Activated CD4-positive, alpha-beta T cell treated with anti-CD3 and anti-CD28 coated beads for 48 hours (primary cell): Measurements from ENCODE around the gene BICRA.
A peak's percentile ranks its signal among the peaks of the same experiment; 100 is the strongest.

Source experiments
- DNase-seq: peaks from one replicate; pipeline ENCODE4 v3.0.0-alpha.2; 2020

BICRA gene

GRCh38 chr19:47601180-47601904 is 7.6 kb upstream of the BICRA start:
- peak; percentile 17 for DNase-seq

- no peak for DNase-seq
Observed at GRCh38 chr19:47603706-47604565, 5.0 kb upstream of the BICRA start.

DNA sequence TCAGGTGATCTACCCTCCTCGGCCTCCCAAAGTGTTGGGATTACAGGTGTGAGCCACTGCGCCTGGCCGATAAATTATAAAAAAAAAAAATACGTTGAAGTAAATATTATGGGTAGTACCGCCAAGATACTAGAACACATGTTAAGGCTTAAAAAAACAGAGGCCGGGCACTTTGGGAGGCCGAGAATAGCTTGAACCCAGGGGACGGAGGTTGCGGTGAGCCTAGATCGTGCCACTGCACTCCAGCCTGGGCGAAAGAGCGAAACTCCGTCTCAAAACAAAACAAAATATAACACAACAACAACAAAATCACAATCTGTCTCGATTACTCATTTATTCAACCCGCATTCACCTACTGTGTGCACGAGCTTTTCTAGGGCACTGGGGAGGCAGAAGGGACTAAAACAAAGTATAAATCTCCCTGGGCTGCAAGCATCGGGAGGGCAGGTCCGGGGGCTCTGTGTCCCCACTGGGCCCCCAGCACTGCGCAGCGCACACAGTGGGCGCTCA is 1.3 kb upstream of the BICRA start:
- DNase-seq = no peak

DNA sequence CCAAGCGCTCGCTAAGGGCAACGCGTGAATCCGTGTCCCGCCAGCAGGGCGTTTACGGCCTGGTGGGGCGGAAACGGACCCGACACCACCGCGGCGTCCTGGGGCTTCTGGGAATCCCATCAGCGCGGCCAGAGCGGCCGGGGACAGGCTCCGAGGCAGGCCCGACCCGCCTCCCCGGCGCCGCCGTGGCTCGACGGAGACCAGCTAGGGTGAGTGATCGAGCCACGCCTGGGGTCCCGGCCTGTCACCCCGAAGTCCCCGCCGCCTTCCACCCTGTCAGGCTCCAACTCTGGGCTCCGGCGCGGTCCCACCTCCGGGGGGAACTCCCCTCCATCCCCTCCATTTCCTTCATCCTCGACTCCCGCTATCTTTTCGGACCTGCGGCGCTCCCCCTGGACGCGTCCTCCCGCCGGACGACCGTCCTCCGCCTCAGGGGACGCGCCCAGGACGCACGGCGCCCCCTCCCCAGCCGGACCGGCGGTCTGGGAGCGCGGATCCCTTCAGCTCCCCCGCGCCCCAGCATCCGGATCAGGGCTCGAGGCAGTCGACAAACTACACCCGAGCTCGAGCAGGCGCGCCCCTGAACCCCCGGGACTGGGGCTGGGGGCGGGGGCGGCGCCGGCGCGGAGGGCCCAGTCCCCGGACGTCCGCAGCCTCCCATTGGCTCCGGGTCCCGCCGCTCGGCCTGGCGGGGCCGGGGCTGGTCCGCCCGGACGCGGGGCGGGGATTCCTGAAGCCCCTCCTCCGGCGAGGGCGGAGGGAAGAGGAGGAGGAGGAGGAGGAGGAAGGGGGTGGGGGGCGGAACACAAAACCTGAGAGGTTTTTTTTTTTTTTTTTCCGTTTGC is 638 bp upstream of the BICRA start:
- DNase-seq = peak; percentile 96

- DNase-seq = peak; percentile 62
Observed at GRCh38 chr19:47609906-47610894, 1.3 kb downstream of the BICRA start.

- DNase-seq = no peak
Observed at GRCh38 chr19:47610902-47611301, 2.0 kb downstream of the BICRA start.

- no peak for DNase-seq
Observed at GRCh38 chr19:47613165-47614020, 4.5 kb downstream of the BICRA start.

GRCh38 chr19:47614021-47614295 is 5.0 kb downstream of the BICRA start:
- DNase-seq = no peak

- no peak for DNase-seq
Observed at GRCh38 chr19:47614559-47614958, 5.6 kb downstream of the BICRA start.

DNA sequence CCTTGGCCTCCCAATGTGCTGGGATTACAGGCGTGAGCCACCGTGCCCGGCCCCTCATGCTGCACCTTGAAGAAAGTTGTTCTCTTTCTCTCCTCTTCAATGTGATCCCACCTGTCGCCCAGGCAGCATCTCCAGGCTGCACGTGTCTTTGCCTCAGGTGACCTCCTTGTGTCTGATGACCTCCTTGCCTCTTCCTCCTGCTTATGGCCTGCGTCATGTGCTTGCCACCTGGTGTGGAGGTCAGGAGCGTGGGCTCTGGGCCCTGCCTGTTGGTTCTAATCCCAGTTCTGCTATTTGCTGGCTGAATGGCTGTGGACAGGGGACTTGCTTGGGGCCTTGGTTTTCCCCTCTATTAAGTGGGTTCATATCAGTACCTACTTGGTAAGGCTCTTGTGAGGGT is 6.3 kb downstream of the BICRA start:
- no peak for DNase-seq

GRCh38 chr19:47615714-47616113 is 6.8 kb downstream of the BICRA start:
- no peak for DNase-seq

- DNase-seq = no peak
Observed at GRCh38 chr19:47618771-47619170, 9.8 kb downstream of the BICRA start.

DNA sequence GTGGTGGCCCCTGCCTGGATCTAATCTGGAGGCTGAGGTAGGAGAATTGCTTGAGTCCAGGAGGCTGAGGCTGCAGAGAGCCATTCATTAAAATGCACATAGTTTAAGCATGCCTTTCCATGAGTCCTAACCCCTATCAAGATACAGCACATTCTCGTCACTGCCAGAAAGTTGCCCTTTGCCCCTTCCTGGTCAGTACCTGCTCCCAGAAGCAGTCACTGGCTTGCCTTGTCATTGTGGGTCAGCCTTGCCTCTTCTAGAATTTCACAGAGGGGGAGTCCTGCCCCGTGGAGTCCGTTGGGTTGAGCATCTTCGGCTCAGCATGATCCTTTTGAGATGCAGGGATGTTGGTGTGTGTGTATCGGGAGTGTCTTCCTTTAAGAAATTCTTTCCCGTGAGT is 10.8 kb downstream of the BICRA start:
- DNase-seq = no peak

DNA sequence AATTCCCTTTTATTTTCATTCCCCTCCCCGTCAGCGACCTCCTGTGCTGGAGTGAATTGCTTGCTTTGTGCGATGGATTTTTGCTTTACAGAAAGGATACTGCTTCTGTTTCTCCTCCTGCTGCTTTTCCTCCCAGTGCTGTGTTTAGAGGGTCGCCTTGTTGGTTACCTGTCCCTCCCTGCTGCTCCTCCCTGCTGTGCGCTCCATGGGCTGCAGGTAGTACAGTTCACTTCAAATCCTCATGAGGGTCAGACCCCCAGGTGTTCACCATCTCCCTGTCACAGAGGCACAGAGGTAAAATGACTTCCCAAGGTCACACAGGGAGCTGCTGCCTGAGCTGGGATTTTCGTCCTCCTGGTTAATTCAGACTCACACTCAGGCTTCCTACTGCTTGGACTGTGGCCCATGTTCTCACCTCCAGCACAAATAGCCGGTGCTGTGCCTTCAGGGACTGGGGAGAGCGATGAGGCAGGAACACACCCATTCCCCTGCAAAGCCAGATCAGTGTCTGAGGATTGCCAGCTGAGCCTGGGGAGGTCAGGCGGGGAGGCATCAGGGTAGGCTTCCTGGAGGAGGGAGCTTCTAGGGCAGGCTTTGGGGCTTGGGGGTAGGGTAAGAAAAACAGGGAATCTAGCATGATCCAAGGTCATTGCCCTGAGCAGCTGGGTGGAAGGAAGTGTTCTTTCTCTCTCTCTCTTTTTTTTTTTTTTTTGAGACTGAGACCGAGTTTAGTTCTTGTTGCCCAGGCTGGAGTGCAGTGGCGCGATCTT is 14.4 kb downstream of the BICRA start:
- no peak for DNase-seq

- DNase-seq = no peak
Observed at GRCh38 chr19:47623921-47624391, 15.0 kb downstream of the BICRA start.

DNA sequence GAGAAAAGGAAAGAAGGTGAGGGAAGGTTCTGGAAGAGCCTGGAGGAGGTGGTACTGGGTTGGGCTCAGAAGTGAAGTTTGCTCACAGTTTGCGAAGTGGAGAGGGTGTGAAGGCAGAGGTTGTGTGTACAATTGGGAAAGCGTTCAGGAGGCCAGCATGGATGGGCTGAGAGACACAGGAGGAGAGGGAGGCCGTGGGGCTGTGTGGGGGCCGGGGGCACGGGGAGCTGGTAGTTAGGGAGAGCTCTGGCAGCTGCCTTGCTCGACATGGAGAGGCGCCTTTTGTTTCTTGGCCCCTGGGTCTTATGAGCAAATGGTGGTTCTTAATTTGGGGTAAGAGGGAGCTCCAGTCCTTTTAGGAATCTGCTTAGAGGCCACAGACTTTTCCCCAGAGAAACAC is 16.7 kb downstream of the BICRA start:
- DNase-seq = no peak

DNA sequence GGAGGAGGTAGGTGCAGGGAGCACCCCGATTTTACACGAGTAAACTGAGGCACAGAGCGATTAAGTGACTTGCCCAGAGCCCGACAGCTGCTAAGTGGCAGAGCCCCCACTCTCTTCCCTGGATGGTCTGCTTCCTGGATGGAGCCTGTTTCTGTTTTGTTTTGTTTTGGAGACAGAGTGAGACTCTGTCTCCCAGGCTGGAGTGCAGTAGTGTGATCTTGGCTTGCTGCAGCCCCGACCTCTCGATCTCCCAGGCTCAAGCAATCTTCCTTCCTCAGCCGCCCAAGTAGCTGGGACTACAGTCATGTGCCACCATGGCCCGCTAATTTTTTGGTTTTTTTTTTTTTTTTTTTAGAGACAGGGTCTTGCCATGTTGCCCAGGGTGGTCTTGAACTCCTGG is 17.3 kb downstream of the BICRA start:
- no peak for DNase-seq

DNA sequence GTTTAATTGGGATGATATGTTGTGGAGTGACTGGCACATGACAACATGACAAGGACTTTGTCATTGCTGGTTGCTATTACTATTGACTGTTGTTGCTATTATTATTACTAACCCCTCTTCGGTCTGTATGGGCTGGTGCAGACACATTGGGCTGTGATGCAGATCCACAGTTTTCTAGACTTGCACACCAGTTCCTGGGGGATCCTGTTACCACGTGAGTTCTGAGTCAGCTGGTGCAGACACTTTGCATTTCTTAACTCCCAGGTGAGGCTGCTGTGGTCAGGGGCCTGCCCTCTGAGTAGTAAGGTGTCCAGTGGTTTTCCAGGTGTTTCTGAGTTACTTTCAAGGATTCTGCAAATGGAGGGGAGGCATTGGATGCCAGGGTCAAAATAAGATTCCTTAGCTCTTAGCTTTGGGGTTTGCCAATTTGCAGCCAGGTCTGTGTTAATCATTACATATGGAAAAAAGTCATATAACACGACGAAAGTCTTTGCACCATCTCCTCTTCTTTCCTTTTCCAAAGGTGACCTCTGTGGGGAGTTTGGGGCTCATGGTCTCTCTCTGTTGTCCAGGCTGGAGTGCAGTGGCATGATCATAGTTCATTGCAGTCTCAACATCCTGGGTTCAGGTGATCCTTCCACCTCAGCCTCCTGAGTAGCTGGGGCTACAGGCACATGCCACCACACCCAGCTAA is 19.3 kb downstream of the BICRA start:
- DNase-seq = no peak

- no peak for DNase-seq
Observed at GRCh38 chr19:47630594-47630993, 21.7 kb downstream of the BICRA start.
